HepG2 (cell line): Measurements from ENCODE around the gene RAPGEF6. TPM values are rescaled to one million over a fixed set of nuclear protein-coding genes. Genes with fewer than 3 reads are reported as not detected.

Experiments
- ATAC-seq: fragments of 200-7000 bp; cut with Tn5 transposase; 3 replicates; pipeline ENCODE4 v1.9.1; 2020; ENCODE audit warnings: mild to moderate bottlenecking, moderate library complexity
- BruUV-seq: library from RNA; stranded (reverse); fragments of 400-500 nt; replicated peaks from 2 replicates; lab custom pipeline; 2021; lab: Mats Ljungman, UMichigan
- CTCF ChIA-PET: fragments of 300-600 bp; formaldehyde crosslinking; extraction: SDS; loops from one replicate; lab custom pipeline; 2021; ENCODE audit warnings: low total read pairs, inconsistent platforms, low intra/inter-chr PET ratio; lab: Yijun Ruan, JAX
- POLR2A ChIA-PET: fragments of 350-600 bp; sonication (Branson Sonifier 250); formaldehyde crosslinking; loops from one replicate; lab custom pipeline; 2020; ENCODE audit warnings: antibody characterized with exemption, inconsistent platforms; lab: Yijun Ruan, JAX
- DNase-seq: peaks from one replicate; pipeline ENCODE4 v3.0.0-alpha.2; 2015; ENCODE audit warnings: low spot score
- FAIRE-seq: peaks from 3 replicates; lab custom pipeline; 2011; peaks lifted over from hg19 to GRCh38; lab: Jason Lieb, UNC
- H2AFZ ChIP-seq: one replicate; pipeline ENCODE4 v1.6.1; 2011; ENCODE audit warnings: low read length, inconsistent platforms
- H3K27ac ChIP-seq: fragments of 300-600 bp; 3 replicates; pipeline ENCODE4 v1.8.0; 2011; ENCODE audit warnings: mixed run types, mild to moderate bottlenecking, mixed read lengths, low read length, inconsistent platforms; ENCODE audit not compliant: insufficient read depth; ENCODE audit errors: extremely low read length
- H3K27me3 ChIP-seq, 2 experiments: fragments of 200-600 bp in 1 of 2; 2 replicates in 1 of 2; 3 replicates in 1 of 2; pipeline versions ENCODE4 v1.6.0 to v1.8.0; 2011; ENCODE audit warnings: low read length in 2 of 2, mild to moderate bottlenecking in 2 of 2, moderate library complexity in 2 of 2, inconsistent platforms in 1 of 2; ENCODE audit not compliant: insufficient read depth in 2 of 2, control insufficient read depth in 1 of 2
- H3K36me3 ChIP-seq, 2 experiments: fragments of 200-600 bp in 1 of 2; replicated peaks in 1 of 2; 2 replicates in 1 of 2; 3 replicates in 1 of 2; pipeline versions ENCODE4 v1.5.1 to v1.8.0; 2011; ENCODE audit warnings: low read length in 2 of 2, inconsistent platforms in 1 of 2; ENCODE audit not compliant: insufficient read depth in 2 of 2, control insufficient read depth in 1 of 2
- H3K4me1 ChIP-seq: 2 replicates; pipeline ENCODE4 v1.5.1; 2012; ENCODE audit warnings: low read length, inconsistent platforms; ENCODE audit not compliant: insufficient read depth
- H3K4me2 ChIP-seq: 2 replicates; pipeline ENCODE4 v1.6.0; 2011; ENCODE audit warnings: low read depth, low read length, inconsistent platforms
- H3K4me3 ChIP-seq, 3 experiments: fragments of 200-600 bp in 1 of 3; sonication (generic), shearing (Covaris generic) in 1 of 3; replicated peaks in 1 of 3; 2 replicates each; pipeline ENCODE4 v1.5.1; 2011 to 2016; ENCODE audit warnings: low read length in 3 of 3, inconsistent platforms in 2 of 3, low read depth in 2 of 3, mild to moderate bottlenecking in 2 of 3, control low read depth in 1 of 3, mixed read lengths in 1 of 3; ENCODE audit not compliant: insufficient read depth in 1 of 3
- H3K79me2 ChIP-seq: one replicate; pipeline ENCODE4 v1.6.1; 2011; ENCODE audit warnings: low read length, inconsistent platforms; ENCODE audit not compliant: insufficient read depth
- H3K9ac ChIP-seq: 2 replicates; pipeline ENCODE4 v1.6.0; 2011; ENCODE audit warnings: mild to moderate bottlenecking, low read depth, low read length, inconsistent platforms; ENCODE audit not compliant: insufficient read depth
- H3K9me3 ChIP-seq: 2 replicates; pipeline ENCODE4 v1.5.1; 2012; ENCODE audit warnings: mild to moderate bottlenecking, low read length
- H4K20me1 ChIP-seq: 2 replicates; pipeline ENCODE4 v1.6.0; 2011; ENCODE audit warnings: inconsistent platforms, mild to moderate bottlenecking, low read length, moderate library complexity; ENCODE audit not compliant: insufficient read depth
- ARID2 ChIP-seq: sonication (generic); formaldehyde crosslinking; IDR thresholded peaks from 2 replicates; pipeline ENCODE4 v1.8.1; 2022; ENCODE audit warnings: mild to moderate bottlenecking, missing genetic modification reagents, borderline replicate concordance
- MATR3 ChIP-seq: sonication (generic); formaldehyde crosslinking; IDR thresholded peaks from 2 replicates; pipeline ENCODE4 v1.4.0; 2020; ENCODE audit warnings: missing genetic modification reagents
- NCOA1 ChIP-seq: sonication (generic); formaldehyde crosslinking; IDR thresholded peaks from 2 replicates; pipeline ENCODE4 v1.9.0; 2021; ENCODE audit warnings: missing genetic modification reagents
- SIN3B ChIP-seq: fragments of 150-350 bp; IDR thresholded peaks from 2 replicates; pipeline ENCODE4 v1.6.1; 2014; ENCODE audit warnings: low read length
- STAT5B ChIP-seq: sonication (generic); formaldehyde crosslinking; IDR thresholded peaks from 2 replicates; pipeline ENCODE4 v1.4.0; 2020; ENCODE audit warnings: missing genetic modification reagents
- TEAD3 ChIP-seq: optimal IDR thresholded peaks from 2 replicates; pipeline ENCODE3; 2016; ENCODE audit warnings: borderline replicate concordance
- ZBTB37 ChIP-seq: sonication (generic); formaldehyde crosslinking; IDR thresholded peaks from 2 replicates; pipeline ENCODE4 v1.4.0; 2020; ENCODE audit warnings: mild to moderate bottlenecking, missing genetic modification reagents
- ZMYM4 ChIP-seq: sonication (generic); formaldehyde crosslinking; IDR thresholded peaks from 2 replicates; pipeline ENCODE4 v1.8.1; 2023; ENCODE audit warnings: mild to moderate bottlenecking, missing genetic modification reagents
- ZNF275 ChIP-seq: sonication (generic); formaldehyde crosslinking; IDR thresholded peaks from 2 replicates; pipeline ENCODE4 v1.8.0; 2022; ENCODE audit warnings: missing genetic modification reagents, mild to moderate bottlenecking, inconsistent platforms, borderline replicate concordance
- ZNF451 ChIP-seq: sonication (generic); formaldehyde crosslinking; IDR thresholded peaks from 2 replicates; pipeline ENCODE4 v1.5.0; 2020; ENCODE audit warnings: mild to moderate bottlenecking, missing genetic modification reagents
- WGBS: methylation state at CpG from one replicate; pipeline ENCODE4 v1.1.6; 2017; ENCODE audit warnings: low lambda C conversion rate; 5-methylcytosine and 5-hydroxymethylcytosine counted together
- in situ Hi-C: cut with HindIII; loops from 2 replicates; pipeline ENCODE4 v1.10.0; 2017; ENCODE audit warnings: low pct_unique_long_range_greater_than_20kb; ENCODE audit not compliant: extremely low pct_ligation_motif_present
- intact Hi-C: fragments of 100-400 bp; cut with micrococcal nuclease; formaldehyde crosslinking; loops from one replicate; pipeline ENCODE4 v1.10.0; 2022; ENCODE audit not compliant: unreplicated experiment
- polyA plus RNA-seq, 8 experiments: library from polyadenylated mRNA; depleted of rRNA in 3 of 8; stranded (reverse) in 7 of 8; unstranded in 1 of 8; fragments of >200 nt; fragmentation: Illumina TruSeq in 4 of 8; extraction: Trizol in 4 of 8; gene quantifications; 2 replicates each; pipeline versions ENCODE4 v1.2.1 to v1.2.3, GENCODE V29; 2011 to 2016; ENCODE audit warnings: low read depth in 4 of 8, missing spikeins in 1 of 8, mixed read lengths in 1 of 8; ENCODE audit not compliant: insufficient read depth in 1 of 8
- total RNA-seq, 5 experiments: library from RNA; depleted of rRNA; stranded (reverse); fragments of >200 nt; fragmentation: Illumina TruSeq; extraction: Trizol; gene quantifications; 2 replicates each; pipeline ENCODE4 v1.2.3, GENCODE V29; 2016; ENCODE audit warnings: low read depth in 1 of 5
- TF ChIP-seq, protein P1 (sequence below): fragments of 450-650 bp; IDR thresholded peaks from 2 replicates; pipeline ENCODE4 v1.6.1; 2017; ENCODE audit warnings: mild to moderate bottlenecking
- TF ChIP-seq, protein P2 (sequence below): sonication (generic); formaldehyde crosslinking; IDR thresholded peaks from one replicate; pipeline ENCODE4 v1.5.1; 2020; ENCODE audit warnings: mild to moderate bottlenecking, missing genetic modification reagents; ENCODE audit errors: not compliant biosample characterization

Gene RAPGEF6
- total and polyA plus RNA-seq, 2 of the 13 experiments (the other 11 are each of a cell fraction or from before 2014, with no cell fraction given), result 7.7 to 24.6 TPM

DNA sequence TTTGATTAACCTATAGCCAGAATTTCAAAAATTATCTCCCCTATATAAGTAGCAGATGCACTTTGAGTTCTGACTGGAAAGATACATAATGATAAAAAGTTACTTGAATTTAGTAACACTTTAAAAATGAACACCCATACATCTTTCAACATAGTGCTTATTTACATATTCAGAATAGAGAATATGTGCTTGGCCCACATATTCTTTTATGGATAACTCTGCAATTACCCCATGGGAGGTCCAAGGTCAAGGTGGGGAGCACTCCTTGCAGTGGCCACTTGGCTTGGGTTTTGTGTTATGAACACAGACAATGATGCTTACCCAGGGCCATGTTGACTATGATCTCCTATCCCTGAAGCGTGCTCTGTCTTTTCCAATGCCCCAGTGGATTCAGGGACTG, 201.9 kb downstream of the RAPGEF6 start:
- no peaks in the 10 kb centered on the region for H3K4me1 ChIP-seq
- H4K20me1 ChIP-seq, result no peaks in the 10 kb centered on the region
- H3K9ac ChIP-seq, result no peak overlapping the region
- H3K27me3 ChIP-seq, result no peaks in the 10 kb centered on the region
- CTCF ChIA-PET, result no interaction called here
- H3K36me3 ChIP-seq, result peaks cover 16 to 80% of the 10 kb centered on the region in 2 experiments; a peak in 4 of 5 replicates
- DNase-seq, result no peak
- no peaks in the 10 kb centered on the region for H3K9me3 ChIP-seq
- no peak overlapping the region for H2AFZ ChIP-seq
- intact Hi-C loops (no loop called here), in situ Hi-C loops (loop anchor here (25.0 kb wide), 1 partner anchor 579 kb away; the partner anchor contains the start of gene ACSL6)
- no peak overlapping the region for H3K4me3 ChIP-seq
- no TSS peak for BruUV-seq
- H3K4me2 ChIP-seq, result no peak overlapping the region
- WGBS, result 100% methylated on average over 1 of the region's 1 CpG
- no peak for ATAC-seq
- no peak for FAIRE-seq
- H3K27ac ChIP-seq, result no peak overlapping the region
- no peaks in the 10 kb centered on the region for H3K79me2 ChIP-seq
- POLR2A ChIA-PET, result no interaction called here
- no peak for TF ChIP-seq TEAD3 (CRISPR knock-in tag)
- no peak for TF ChIP-seq NCOA1 (CRISPR knock-in tag)
- TF ChIP-seq, protein P1, sequence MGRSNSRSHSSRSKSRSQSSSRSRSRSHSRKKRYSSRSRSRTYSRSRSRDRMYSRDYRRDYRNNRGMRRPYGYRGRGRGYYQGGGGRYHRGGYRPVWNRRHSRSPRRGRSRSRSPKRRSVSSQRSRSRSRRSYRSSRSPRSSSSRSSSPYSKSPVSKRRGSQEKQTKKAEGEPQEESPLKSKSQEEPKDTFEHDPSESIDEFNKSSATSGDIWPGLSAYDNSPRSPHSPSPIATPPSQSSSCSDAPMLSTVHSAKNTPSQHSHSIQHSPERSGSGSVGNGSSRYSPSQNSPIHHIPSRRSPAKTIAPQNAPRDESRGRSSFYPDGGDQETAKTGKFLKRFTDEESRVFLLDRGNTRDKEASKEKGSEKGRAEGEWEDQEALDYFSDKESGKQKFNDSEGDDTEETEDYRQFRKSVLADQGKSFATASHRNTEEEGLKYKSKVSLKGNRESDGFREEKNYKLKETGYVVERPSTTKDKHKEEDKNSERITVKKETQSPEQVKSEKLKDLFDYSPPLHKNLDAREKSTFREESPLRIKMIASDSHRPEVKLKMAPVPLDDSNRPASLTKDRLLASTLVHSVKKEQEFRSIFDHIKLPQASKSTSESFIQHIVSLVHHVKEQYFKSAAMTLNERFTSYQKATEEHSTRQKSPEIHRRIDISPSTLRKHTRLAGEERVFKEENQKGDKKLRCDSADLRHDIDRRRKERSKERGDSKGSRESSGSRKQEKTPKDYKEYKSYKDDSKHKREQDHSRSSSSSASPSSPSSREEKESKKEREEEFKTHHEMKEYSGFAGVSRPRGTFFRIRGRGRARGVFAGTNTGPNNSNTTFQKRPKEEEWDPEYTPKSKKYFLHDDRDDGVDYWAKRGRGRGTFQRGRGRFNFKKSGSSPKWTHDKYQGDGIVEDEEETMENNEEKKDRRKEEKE, result no peak
- no peak for TF ChIP-seq MATR3
- no peak for TF ChIP-seq ZBTB37 (CRISPR knock-in tag)
- no peak for TF ChIP-seq ZMYM4 (CRISPR knock-in tag)
- TF ChIP-seq ARID2 (CRISPR knock-in tag), result no peak
- TF ChIP-seq SIN3B, result no peak
- TF ChIP-seq ZNF275 (CRISPR knock-in tag), result no peak
- no peak for TF ChIP-seq ZNF451 (CRISPR knock-in tag)
- TF ChIP-seq, protein P2, sequence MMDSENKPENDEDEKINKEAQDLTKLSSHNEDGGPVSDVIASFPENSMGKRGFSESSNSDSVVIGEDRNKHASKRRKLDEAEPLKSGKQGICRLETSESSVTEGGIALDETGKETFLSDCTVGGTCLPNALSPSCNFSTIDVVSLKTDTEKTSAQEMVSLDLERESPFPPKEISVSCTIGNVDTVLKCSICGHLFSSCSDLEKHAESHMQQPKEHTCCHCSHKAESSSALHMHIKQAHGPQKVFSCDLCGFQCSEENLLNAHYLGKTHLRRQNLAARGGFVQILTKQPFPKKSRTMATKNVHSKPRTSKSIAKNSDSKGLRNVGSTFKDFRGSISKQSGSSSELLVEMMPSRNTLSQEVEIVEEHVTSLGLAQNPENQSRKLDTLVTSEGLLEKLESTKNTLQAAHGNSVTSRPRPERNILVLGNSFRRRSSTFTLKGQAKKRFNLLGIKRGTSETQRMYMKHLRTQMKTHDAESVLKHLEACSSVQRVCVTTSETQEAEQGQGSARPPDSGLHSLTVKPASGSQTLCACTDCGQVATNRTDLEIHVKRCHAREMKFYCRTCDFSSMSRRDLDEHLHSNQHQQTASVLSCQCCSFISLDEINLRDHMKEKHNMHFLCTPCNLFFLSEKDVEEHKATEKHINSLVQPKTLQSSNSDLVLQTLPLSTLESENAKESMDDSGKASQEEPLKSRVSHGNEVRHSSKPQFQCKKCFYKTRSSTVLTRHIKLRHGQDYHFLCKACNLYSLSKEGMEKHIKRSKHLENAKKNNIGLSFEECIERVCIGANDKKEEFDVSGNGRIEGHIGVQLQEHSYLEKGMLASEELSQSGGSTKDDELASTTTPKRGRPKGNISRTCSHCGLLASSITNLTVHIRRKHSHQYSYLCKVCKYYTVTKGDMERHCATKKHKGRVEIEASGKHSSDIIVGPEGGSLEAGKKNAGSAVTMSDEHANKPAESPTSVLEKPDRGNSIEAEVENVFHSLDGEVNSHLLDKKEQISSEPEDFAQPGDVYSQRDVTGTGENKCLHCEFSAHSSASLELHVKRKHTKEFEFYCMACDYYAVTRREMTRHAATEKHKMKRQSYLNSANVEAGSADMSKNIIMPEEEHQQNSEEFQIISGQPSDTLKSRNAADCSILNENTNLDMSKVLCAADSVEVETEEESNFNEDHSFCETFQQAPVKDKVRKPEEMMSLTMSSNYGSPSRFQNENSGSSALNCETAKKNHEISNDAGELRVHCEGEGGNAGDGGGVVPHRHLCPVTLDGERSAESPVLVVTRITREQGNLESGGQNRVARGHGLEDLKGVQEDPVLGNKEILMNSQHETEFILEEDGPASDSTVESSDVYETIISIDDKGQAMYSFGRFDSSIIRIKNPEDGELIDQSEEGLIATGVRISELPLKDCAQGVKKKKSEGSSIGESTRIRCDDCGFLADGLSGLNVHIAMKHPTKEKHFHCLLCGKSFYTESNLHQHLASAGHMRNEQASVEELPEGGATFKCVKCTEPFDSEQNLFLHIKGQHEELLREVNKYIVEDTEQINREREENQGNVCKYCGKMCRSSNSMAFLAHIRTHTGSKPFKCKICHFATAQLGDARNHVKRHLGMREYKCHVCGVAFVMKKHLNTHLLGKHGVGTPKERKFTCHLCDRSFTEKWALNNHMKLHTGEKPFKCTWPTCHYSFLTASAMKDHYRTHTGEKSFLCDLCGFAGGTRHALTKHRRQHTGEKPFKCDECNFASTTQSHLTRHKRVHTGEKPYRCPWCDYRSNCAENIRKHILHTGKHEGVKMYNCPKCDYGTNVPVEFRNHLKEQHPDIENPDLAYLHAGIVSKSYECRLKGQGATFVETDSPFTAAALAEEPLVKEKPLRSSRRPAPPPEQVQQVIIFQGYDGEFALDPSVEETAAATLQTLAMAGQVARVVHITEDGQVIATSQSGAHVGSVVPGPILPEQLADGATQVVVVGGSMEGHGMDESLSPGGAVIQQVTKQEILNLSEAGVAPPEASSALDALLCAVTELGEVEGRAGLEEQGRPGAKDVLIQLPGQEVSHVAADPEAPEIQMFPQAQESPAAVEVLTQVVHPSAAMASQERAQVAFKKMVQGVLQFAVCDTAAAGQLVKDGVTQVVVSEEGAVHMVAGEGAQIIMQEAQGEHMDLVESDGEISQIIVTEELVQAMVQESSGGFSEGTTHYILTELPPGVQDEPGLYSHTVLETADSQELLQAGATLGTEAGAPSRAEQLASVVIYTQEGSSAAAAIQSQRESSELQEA, result no peak
- no peak for TF ChIP-seq STAT5B
